Loucy (cell line): ENCODE measurements around the gene SPRYD7.
"Not testable (repeated sequence)": the region's sequence is repeated elsewhere in the genome, so short reads cannot be mapped to it uniquely, and the experiment has no call there.

Experiments used
- H2AFZ ChIP-seq: fragments of 200-600 bp; sonication (generic); 2 replicates; pipeline ENCODE4 v1.6.0; 2016; ENCODE audit warnings: antibody characterized with exemption, mild to moderate bottlenecking, low read length, moderate library complexity
- H3F3A ChIP-seq: fragments of 200-600 bp; 2 replicates; pipeline ENCODE4 v1.6.0; 2016; ENCODE audit warnings: antibody characterized with exemption, low read depth, mild to moderate bottlenecking
- H3K27me3 ChIP-seq: fragments of 200-600 bp; sonication (generic); 2 replicates; pipeline ENCODE4 v1.6.1; 2014; ENCODE audit warnings: low read length, mild to moderate bottlenecking; ENCODE audit not compliant: insufficient read depth, poor library complexity, severe bottlenecking
- H3K36me3 ChIP-seq: fragments of 200-600 bp; sonication (generic); 2 replicates; pipeline ENCODE4 v1.6.1; 2016; ENCODE audit warnings: low read length; ENCODE audit not compliant: insufficient read depth
- H3K4me1 ChIP-seq: fragments of 200-600 bp; sonication (generic); 2 replicates; pipeline ENCODE4 v1.5.1; 2014; ENCODE audit warnings: low read length, mild to moderate bottlenecking; ENCODE audit not compliant: insufficient read depth, poor library complexity, severe bottlenecking
- H3K4me2 ChIP-seq: fragments of 200-600 bp; sonication (generic); 2 replicates; pipeline ENCODE4 v1.6.0; 2014; ENCODE audit warnings: antibody characterized with exemption, low read length, low read depth, mild to moderate bottlenecking; ENCODE audit not compliant: poor library complexity, severe bottlenecking
- H3K4me3 ChIP-seq: fragments of 200-600 bp; sonication (generic); 2 replicates; pipeline ENCODE4 v1.5.1; 2014; ENCODE audit warnings: low read length, mild to moderate bottlenecking, mixed read lengths; ENCODE audit not compliant: poor library complexity, severe bottlenecking
- H3K79me2 ChIP-seq: fragments of 200-600 bp; sonication (generic); 2 replicates; pipeline ENCODE4 v1.6.1; 2014; ENCODE audit warnings: low read length; ENCODE audit not compliant: insufficient read depth
- H3K9ac ChIP-seq: fragments of 200-600 bp; sonication (generic); 2 replicates; pipeline ENCODE4 v1.6.0; 2014; ENCODE audit warnings: mild to moderate bottlenecking, low read depth, low read length, moderate library complexity; ENCODE audit not compliant: poor library complexity, severe bottlenecking
- H3K9me2 ChIP-seq: fragments of 200-600 bp; sonication (generic); replicated peaks from 2 replicates; pipeline ENCODE4 v1.6.1; 2016; ENCODE audit warnings: low read depth, low read length, mixed read lengths
- H3K9me3 ChIP-seq: fragments of 200-600 bp; sonication (generic); 2 replicates; pipeline ENCODE4 v1.6.1; 2014; ENCODE audit warnings: mild to moderate bottlenecking, antibody characterized with exemption, low read length, low read depth; ENCODE audit not compliant: insufficient read depth
- H4K20me1 ChIP-seq: fragments of 200-600 bp; sonication (generic); 2 replicates; pipeline ENCODE4 v1.6.0; 2014; ENCODE audit warnings: antibody characterized with exemption, low read length, mild to moderate bottlenecking; ENCODE audit not compliant: insufficient read depth, poor library complexity, severe bottlenecking
- CTCF ChIP-seq: fragments of 200-600 bp; sonication (generic); conservative IDR thresholded peaks from 2 replicates; pipeline ENCODE4 v1.5.1; 2014; ENCODE audit warnings: mild to moderate bottlenecking, antibody characterized with exemption, low read length
- EZH2phosphoT487 ChIP-seq: fragments of 200-600 bp; IDR thresholded peaks from 2 replicates; pipeline ENCODE4 v1.6.1; 2018; ENCODE audit warnings: antibody characterized with exemption, mild to moderate bottlenecking, moderate library complexity, borderline replicate concordance

Gene SPRYD7

DNA sequence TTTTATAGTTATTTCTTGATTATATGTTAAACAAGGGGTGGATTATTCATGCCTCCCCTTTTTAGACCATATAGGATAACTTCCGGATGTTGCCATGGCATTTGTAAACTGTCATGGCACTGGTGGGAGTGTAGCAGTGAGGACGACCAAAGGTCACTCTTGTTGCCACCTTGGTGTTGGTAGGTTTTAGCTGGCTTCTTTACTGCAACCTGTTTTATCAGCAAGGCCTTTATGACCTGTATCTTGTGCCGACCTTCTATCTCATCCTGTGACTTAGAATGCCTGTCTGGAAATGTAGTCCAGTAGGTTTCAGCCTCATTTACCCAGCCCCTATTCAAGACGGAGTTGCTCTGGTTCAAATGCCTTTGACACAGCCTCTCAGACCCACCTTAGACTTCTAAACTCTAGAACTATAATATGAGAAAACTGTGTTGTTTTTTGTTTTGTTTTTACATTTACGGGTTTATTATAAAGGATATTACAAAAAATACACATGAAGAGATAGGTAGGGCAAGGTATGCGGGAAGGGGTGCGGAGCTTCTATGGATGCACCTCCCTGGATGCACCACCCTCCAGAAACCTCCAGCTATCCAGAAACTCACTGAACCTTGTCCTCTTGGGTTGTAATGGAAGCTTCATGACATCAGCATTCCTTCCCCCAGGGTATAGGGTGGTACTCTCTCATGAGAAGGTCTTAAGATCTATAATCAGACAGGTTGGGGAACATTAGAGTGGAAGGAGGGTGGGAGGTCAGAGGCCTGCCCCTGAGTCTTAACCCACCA is 15.8 kb upstream of the SPRYD7 start:
- TF ChIP-seq EZH2phosphoT487 (no peak), CTCF (no peak)
- Histone ChIP-seq H3K9me2 (no peaks in the 10 kb centered on the region), H3K79me2 (no peaks in the 10 kb centered on the region), H3K4me1 (no peaks in the 10 kb centered on the region), H3F3A (no peaks in the 10 kb centered on the region), H3K4me3 (no peak overlapping the region), H3K4me2 (no peak overlapping the region), H2AFZ (no peak overlapping the region), H3K36me3 (no peaks in the 10 kb centered on the region), H3K9ac (no peak overlapping the region), H4K20me1 (no peaks in the 10 kb centered on the region), H3K27me3 (no peaks in the 10 kb centered on the region), H3K9me3 (no peaks in the 10 kb centered on the region)

DNA sequence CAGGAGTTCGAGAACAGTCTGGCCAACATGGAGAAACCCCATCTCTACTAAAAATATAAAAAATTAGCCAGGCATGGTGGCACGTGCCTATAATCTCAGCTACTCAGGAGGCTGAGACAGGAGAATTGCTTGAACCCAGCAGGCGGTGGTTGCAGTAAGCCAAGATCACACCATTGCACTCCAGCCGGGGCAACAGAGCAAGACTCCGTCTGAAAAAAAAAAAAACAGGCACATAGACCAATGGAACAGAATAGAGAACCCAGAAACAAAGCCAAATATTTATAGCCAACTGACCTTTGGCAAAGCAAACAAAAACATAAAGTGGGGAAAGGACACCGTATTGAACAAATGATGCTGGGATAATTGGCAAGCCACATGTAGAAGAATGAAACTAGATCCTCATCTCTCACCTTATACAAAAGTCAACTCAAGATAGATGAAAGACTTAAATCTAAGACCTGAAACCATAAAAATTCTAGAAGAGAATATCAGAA is 12.7 kb upstream of the SPRYD7 start:
- not testable (repeated sequence) for H3K9ac ChIP-seq, H3K9me2 ChIP-seq, H3K27me3 ChIP-seq, H2AFZ ChIP-seq, H3K4me3 ChIP-seq, H3F3A ChIP-seq, H3K79me2 ChIP-seq, H3K9me3 ChIP-seq, H3K4me1 ChIP-seq, H3K4me2 ChIP-seq, H4K20me1 ChIP-seq, H3K36me3 ChIP-seq

GRCh38 chr13:49939321-49939720 is 3.2 kb upstream of the SPRYD7 start:
- Histone ChIP-seq H3K4me1 (peaks cover 12% of the 10 kb centered on the region), H3K27me3 (no peaks in the 10 kb centered on the region), H3K4me3 (no peak overlapping the region), H3K79me2 (peaks cover 9% of the 10 kb centered on the region; the same call in 1 of the 2 replicates), H3K36me3 (no peaks in the 10 kb centered on the region), H3F3A (no peaks in the 10 kb centered on the region), H3K4me2 (no peak overlapping the region), H3K9me3 (no peaks in the 10 kb centered on the region), H3K9ac (no peak overlapping the region), H2AFZ (no peak overlapping the region), H4K20me1 (no peaks in the 10 kb centered on the region), H3K9me2 (no peaks in the 10 kb centered on the region)
- no peak for TF ChIP-seq EZH2phosphoT487
- TF ChIP-seq CTCF: no peak

- H3K4me2 ChIP-seq: no peak overlapping the region
Measured at GRCh38 chr13:49938921-49939320, 2.8 kb upstream of the SPRYD7 start.

More at GRCh38 chr13:49938921-49939320, 2.8 kb upstream of the SPRYD7 start:
- no peak overlapping the region for H2AFZ ChIP-seq
- H3K9ac ChIP-seq: no peak overlapping the region
- H3K9me3 ChIP-seq: no peaks in the 10 kb centered on the region
- H3K79me2 ChIP-seq: peaks cover 11% of the 10 kb centered on the region; the same call in 1 of the 2 replicates
- no peak overlapping the region for H3K4me3 ChIP-seq
- H3K9me2 ChIP-seq: no peaks in the 10 kb centered on the region
- H3K27me3 ChIP-seq: no peaks in the 10 kb centered on the region
- no peaks in the 10 kb centered on the region for H3F3A ChIP-seq
- H3K4me1 ChIP-seq: peaks cover 14% of the 10 kb centered on the region
- no peak for TF ChIP-seq CTCF
- TF ChIP-seq EZH2phosphoT487: no peak
- H3K36me3 ChIP-seq: no peaks in the 10 kb centered on the region
- H4K20me1 ChIP-seq: no peaks in the 10 kb centered on the region
